ENCODE measurements around the gene MNT.

DNA sequence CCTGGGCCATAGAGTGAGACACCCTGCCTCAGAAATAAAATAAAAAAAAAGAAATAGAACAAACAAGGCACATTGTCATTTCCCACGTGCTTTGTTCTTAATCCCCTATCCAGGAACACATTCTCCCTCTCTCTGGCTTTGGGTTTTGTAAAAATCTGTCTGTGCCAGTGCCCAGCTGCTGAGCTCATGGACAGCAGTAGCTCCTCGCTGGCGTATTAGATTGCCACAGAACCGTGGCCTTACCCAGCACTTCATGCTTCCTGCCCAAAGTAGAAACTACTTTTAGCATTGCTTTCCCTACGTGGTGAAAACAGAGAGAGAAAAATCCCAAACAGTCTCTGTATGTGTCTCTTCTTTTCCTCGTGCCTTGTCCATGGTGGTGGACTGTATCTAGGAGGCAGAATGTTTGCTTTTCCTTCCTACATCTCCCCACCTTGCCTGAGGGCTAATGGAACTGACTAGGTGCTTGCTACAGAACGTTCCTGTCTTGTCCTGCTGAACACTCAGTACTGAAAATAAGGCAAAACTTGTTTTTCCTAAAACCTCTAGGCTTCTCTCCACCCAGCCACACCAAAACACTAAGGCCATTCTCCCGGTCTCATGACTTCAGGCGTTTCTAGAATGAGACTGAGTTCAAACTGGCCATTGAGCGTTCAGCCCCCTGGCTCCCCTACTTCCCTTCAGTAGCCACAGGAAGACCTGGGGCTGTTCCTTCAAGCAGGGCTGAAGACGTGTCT is 26.1 kb downstream of the MNT start:
- TF ChIP-seq, protein P1, sequence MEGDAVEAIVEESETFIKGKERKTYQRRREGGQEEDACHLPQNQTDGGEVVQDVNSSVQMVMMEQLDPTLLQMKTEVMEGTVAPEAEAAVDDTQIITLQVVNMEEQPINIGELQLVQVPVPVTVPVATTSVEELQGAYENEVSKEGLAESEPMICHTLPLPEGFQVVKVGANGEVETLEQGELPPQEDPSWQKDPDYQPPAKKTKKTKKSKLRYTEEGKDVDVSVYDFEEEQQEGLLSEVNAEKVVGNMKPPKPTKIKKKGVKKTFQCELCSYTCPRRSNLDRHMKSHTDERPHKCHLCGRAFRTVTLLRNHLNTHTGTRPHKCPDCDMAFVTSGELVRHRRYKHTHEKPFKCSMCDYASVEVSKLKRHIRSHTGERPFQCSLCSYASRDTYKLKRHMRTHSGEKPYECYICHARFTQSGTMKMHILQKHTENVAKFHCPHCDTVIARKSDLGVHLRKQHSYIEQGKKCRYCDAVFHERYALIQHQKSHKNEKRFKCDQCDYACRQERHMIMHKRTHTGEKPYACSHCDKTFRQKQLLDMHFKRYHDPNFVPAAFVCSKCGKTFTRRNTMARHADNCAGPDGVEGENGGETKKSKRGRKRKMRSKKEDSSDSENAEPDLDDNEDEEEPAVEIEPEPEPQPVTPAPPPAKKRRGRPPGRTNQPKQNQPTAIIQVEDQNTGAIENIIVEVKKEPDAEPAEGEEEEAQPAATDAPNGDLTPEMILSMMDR (conservative IDR thresholded peaks at IDR 0.05; ENCODE audit: low read depth, low read length), result no peak
- TF ChIP-seq EZH2 (IDR thresholded peaks at IDR 0.05; ENCODE audit: borderline replicate concordance, low read depth, low read length, poor library complexity, severe bottlenecking), result no peak

Data from A673 (cell line).